GM18868 (cell line): ENCODE data around the gene SASH1.

Experiments used
- ATAC-seq: cut with Tn5 transposase; IDR thresholded peaks from one replicate; pipeline ENCODE4 v1.9.1; 2021; ENCODE audit warnings: mild to moderate bottlenecking, moderate library complexity; ENCODE audit not compliant: unreplicated experiment

The SASH1 gene

DNA sequence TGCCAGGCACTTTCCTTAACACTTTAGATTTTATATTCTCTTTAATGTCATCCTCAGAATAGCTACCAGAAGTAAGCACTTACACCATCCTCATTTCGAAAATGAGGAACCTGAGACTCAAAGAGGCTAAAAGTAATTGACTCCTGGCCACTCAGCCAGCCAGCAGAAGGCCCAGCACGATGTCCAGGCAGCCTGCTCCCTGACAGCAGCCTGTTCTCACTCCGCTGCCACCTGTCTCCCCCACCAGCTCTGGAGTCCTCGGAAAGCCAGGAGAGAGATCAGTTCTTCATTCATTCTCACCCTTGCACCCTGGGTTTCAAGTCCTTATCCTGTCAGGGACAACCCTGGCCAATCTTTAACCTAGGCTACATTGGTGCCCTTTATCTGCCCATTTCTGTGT is 174.0 kb downstream of the SASH1 start:
- no peak for ATAC-seq

- ATAC-seq, result no peak
Observed at GRCh38 chr6:148517470-148517869, 174.8 kb downstream of the SASH1 start.

- no peak for ATAC-seq
Observed at GRCh38 chr6:148518511-148519156, 176.0 kb downstream of the SASH1 start.

- ATAC-seq, result peak; percentile 95
Observed at GRCh38 chr6:148520109-148520841, 177.6 kb downstream of the SASH1 start.

DNA sequence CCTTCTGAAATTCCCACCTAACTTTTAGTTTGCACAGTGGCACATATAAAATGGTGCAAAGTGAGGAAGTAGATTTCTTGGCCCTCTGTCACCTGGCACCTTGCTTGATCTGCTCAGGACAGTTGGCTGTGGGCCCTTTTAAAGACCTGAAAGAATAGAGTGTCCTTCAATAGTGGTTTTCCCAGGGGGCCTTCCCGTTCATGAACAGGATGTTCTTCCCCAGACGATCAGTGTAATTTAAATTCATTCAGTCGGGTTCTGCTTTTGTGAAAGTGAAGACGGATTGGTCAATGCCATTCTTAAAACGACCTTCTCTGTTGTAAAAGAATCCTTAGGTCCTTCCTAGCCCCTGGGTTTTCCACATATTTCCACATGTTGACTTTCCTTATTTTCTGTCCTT is 178.5 kb downstream of the SASH1 start:
- no peak for ATAC-seq

GRCh38 chr6:148521586-148521985 is 178.9 kb downstream of the SASH1 start:
- peak; percentile 20 for ATAC-seq

DNA sequence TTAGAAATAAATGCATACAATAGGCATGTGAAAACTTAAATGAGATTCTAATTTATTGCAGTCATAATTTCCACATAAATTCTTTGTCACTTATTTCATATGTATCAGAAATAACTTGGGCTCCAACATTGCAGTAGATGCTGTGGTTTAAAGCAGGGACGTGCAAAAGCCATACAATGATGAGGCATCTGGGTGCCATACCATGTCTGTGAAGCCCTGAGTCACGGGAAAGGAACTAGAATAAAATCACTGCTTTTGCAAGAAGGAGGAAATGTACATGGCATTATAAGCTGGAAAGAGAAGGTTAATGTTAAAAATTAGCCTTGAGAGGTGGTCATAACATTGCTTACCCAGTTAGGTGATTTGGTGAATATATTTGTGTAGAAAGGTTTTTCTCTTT is 180.4 kb downstream of the SASH1 start:
- ATAC-seq, result no peak

DNA sequence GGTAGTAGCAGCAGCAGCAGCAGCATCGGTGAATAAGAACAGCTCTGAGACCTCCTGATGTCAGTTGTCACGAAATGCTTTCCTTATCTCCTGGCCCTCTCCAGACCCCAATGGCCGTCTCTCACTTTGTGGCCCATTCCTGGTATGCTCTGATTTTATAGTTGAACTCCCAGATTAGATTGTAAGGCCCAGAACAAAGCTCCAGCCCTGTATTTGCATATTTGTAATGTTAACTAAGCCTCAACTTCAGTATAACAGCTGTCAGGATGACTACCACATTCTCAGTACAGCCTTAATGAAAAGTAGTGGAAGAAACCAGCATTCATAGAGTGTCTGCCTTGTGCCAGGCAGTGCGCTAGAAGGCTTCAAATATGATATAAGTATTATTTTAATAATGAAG is 180.9 kb downstream of the SASH1 start:
- no peak for ATAC-seq

DNA sequence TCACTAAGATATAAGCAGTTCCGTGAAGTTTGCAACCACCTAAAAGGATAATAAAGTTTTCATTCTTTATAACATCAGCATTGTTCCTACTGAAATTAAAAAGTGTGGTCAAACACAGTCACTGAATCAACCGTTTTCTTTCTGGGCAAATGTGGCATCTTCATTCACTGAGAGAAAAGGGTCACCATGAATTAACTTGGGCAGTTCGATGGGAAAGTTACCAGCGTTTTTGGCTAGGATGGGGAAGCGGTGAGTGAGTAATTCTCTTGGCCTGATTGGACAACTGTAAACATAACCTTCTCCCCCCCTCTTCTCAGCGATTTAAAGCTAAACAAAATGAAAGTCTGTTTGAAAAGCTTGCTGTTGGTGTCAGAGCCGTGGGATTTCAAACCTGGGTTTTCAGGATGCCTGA is 181.8 kb downstream of the SASH1 start:
- no peak for ATAC-seq

DNA sequence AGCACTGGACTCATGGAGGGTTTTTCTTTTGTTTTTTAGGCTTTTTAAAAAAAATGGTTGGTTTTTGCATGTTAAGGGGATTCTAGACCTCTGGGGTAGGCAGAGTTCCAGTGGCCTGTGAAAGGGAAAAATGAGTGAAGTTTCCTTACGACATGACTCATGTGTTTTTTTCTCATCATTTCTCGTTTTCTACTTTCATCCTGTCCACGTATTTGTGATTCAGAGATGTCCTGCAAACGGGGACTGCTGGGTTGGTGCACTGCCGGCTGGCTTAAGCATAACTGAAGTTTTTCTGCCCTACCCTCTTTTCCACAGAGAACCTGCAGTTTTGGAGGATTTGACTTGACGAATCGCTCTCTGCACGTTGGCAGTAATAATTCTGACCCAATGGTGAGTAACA is 182.3 kb downstream of the SASH1 start:
- ATAC-seq, result no peak

GRCh38 chr6:148525453-148525852 is 182.8 kb downstream of the SASH1 start:
- ATAC-seq, result no peak

- no peak for ATAC-seq
Observed at GRCh38 chr6:148526145-148526544, 183.5 kb downstream of the SASH1 start.

GRCh38 chr6:148528292-148528691 is 185.7 kb downstream of the SASH1 start:
- no peak for ATAC-seq

- no peak for ATAC-seq
Observed at GRCh38 chr6:148529010-148529409, 186.4 kb downstream of the SASH1 start.

- peak; percentile 90 for ATAC-seq
Observed at GRCh38 chr6:148530394-148530953, 187.8 kb downstream of the SASH1 start.

GRCh38 chr6:148530976-148531375 is 188.3 kb downstream of the SASH1 start:
- no peak for ATAC-seq

- ATAC-seq, result no peak
Observed at GRCh38 chr6:148532698-148533097, 190.1 kb downstream of the SASH1 start.

DNA sequence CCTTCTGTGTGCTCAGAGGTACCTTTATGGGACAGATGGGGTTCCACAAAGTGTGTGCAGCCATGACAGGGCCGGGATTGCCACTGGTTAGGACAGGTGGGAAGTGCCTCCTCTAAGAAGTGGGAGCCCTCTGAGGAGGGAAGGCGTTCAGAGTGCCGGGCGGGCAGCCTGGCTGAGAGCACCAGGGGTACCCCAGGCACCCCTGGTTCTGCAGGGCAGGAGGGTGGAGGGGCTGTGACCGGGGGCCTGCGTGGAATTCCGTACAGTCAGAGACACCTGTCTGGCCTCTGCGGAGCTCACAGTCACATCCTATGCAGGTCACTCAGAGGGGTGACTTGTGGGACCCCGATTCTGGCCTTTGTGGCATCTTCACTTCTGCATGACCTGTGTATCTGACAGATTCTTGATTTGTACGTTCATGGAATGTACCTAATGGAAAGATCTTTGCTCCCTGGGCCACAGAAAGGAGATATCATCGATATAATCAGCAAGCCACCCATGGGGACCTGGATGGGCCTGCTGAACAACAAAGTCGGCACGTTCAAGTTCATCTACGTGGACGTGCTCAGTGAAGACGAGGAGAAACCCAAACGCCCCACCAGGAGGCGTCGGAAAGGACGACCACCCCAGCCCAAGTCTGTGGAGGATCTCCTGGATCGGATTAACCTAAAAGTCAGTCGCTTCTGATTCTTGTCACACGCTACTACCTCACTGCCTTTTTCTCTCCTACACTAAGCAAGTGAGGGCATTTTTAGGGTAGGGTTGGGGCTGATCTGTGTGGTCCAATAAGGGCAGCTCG is 190.9 kb downstream of the SASH1 start:
- no peak for ATAC-seq

- no peak for ATAC-seq
Observed at GRCh38 chr6:148534871-148535270, 192.2 kb downstream of the SASH1 start.

DNA sequence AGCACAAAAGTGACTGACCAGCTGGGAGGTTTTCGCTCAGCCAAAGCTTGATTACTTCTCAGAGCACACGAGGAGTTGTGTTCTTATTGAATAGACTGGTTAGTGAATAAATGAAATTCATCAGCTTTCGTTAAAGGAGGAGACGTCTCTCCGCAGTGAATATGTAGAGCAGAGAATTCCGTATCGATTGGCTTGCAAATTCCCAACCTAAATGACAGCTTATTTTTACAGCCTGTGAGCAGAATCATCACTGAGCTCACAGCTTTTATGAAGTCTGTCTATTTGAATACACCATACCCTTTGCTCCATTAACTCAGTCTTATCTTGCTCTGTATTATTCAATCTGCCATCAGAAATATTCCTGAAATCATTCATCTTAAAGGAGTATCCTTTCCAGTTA is 192.7 kb downstream of the SASH1 start:
- ATAC-seq, result no peak

DNA sequence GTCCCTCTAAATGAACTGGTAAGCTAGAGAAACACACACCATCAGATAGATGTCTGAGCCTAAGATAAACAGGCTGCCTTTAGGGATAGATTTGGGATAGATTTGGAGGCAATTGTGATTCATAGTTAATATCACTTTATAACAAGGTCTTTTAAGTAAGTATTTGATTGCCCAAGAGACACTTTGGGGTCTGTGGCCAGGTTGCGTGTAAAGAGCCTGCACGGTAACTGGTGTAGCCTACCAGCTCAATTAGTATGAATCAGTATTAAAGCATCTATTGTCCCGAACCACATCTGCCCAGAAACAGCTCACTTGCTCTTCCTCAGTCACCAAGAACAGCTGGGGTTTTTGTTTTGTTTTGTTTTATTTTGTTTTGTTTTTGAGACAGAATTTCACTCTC is 193.3 kb downstream of the SASH1 start:
- ATAC-seq, result no peak
